Prostate gland (tissue), 2 donors: ENCODE results near the gene DCX. TPM values are rescaled to one million over a fixed set of nuclear protein-coding genes. Genes with fewer than 3 reads are reported as not detected.

Experiments
- DNase-seq: peaks from one replicate; pipeline ENCODE4 v3.0.0-alpha.2; 2019; ENCODE audit warnings: low spot score
- H3K27ac ChIP-seq, 2 donors: fragments of 200-600 bp; sonication (generic); 2 replicates each; pipeline ENCODE4 v1.5.1; 2017 to 2019
- H3K27me3 ChIP-seq: fragments of 200-600 bp; sonication (generic); replicated peaks from 2 replicates; pipeline ENCODE4 v1.5.1; 2019; ENCODE audit not compliant: insufficient read depth
- H3K36me3 ChIP-seq, 2 donors: fragments of 200-600 bp; sonication (generic); 1 replicate in 1 of 2; 2 replicates in 1 of 2; pipeline versions ENCODE4 v1.5.1 to v1.8.1; 2017 to 2019
- H3K4me1 ChIP-seq: fragments of 200-600 bp; sonication (generic); replicated peaks from 2 replicates; pipeline ENCODE4 v1.5.1; 2019
- H3K4me3 ChIP-seq, 2 donors: fragments of 200-600 bp; sonication (generic); 2 replicates each; pipeline ENCODE4 v1.5.1; 2017 to 2019
- H3K9me3 ChIP-seq: fragments of 200-600 bp; sonication (generic); 2 replicates; pipeline ENCODE4 v1.5.1; 2017
- CTCF ChIP-seq, 4 experiments: fragments of 200-600 bp in 2 of 4; fragments of 450-650 bp in 2 of 4; sonication (generic) in 2 of 4; IDR thresholded peaks; 1 replicate in 3 of 4; 2 replicates in 1 of 4; pipeline ENCODE4 v1.5.1; 2016 to 2019; ENCODE audit warnings: antibody characterized with exemption in 4 of 4, mild to moderate bottlenecking in 2 of 4, moderate library complexity in 2 of 4
- POLR2A ChIP-seq: fragments of 450-650 bp; IDR thresholded peaks from one replicate; pipeline ENCODE4 v1.6.1; 2016; ENCODE audit warnings: antibody characterized with exemption, mild to moderate bottlenecking
- POLR2AphosphoS5 ChIP-seq: sonication (generic); formaldehyde crosslinking; IDR thresholded peaks from one replicate; pipeline ENCODE4 v1.6.1; 2017; ENCODE audit warnings: antibody characterized with exemption
- WGBS: methylation state at CpG from one replicate; pipeline ENCODE4 v1.1.5; 2018; 5-methylcytosine and 5-hydroxymethylcytosine counted together
- intact Hi-C: fragments of 100-400 bp; cut with DNase I; formaldehyde crosslinking; loops from one replicate; pipeline ENCODE4 v1.14.2; 2022
- total RNA-seq, 2 donors: library from RNA; depleted of rRNA; stranded (reverse); fragments of >200 nt; gene quantifications; one replicate each; pipeline ENCODE4 v1.1.0, GENCODE V29; 2016

DCX gene
- total RNA-seq, result under 1 TPM in 1 of 2 donors, not detected in 1; 0.17 TPM

- Histone ChIP-seq H3K4me3 (no peak within 1 kb of the TSS), H3K4me1 (no peaks in the 10 kb centered on the region), H3K27me3 (no peaks in the 10 kb centered on the region), H3K9me3 (no peaks in the 10 kb centered on the region), H3K36me3 (no peaks in the 10 kb centered on the region), H3K27ac (no peak within 1 kb of the TSS)
- intact Hi-C loops, result no loop called here
- no peak for DNase-seq
- 5% methylated on average over 3 of the region's 3 CpGs for WGBS
- TF ChIP-seq CTCF (IDR thresholded peaks at IDR 0.05), result no peak
- TF ChIP-seq POLR2AphosphoS5, result no peak
- no peak for TF ChIP-seq POLR2A
These were observed at the start of gene DCX for GRCh38 chrX:111411983-111412382. DCX (minus strand) TSS chrX:111412192; CDS start chrX:111410398, 1,794 bp downstream.

- no peaks in the 10 kb centered on the region for H3K27me3 ChIP-seq
- no peak overlapping the region for H3K27ac ChIP-seq
These were observed 48.6 kb upstream of the DCX start for GRCh38 chrX:111460607-111461006.

GRCh38 chrX:111447298-111447697 lies 35.3 kb upstream of the DCX start:
- intact Hi-C loops, result no loop called here
- H3K4me1 ChIP-seq, result no peaks in the 10 kb centered on the region
- no peaks in the 10 kb centered on the region for H3K36me3 ChIP-seq
- DNase-seq, result no peak
- H3K27me3 ChIP-seq, result no peaks in the 10 kb centered on the region
- 44% methylated on average over 3 of the region's 3 CpGs for WGBS
- no peaks in the 10 kb centered on the region for H3K9me3 ChIP-seq
- TF ChIP-seq POLR2A, result no peak
- no peak for TF ChIP-seq CTCF (IDR thresholded peaks at IDR 0.05)
- H3K4me3 ChIP-seq, result no peak overlapping the region
- no peak overlapping the region for H3K27ac ChIP-seq

More at GRCh38 chrX:111460607-111461006, 48.6 kb upstream of the DCX start:
- no peak for DNase-seq
- intact Hi-C loops, result no loop called here
- TF ChIP-seq CTCF (IDR thresholded peaks at IDR 0.05) (no peak), POLR2A (no peak), POLR2AphosphoS5 (no peak)
- Histone ChIP-seq H3K36me3 (no peaks in the 10 kb centered on the region), H3K4me1 (no peaks in the 10 kb centered on the region), H3K9me3 (no peaks in the 10 kb centered on the region), H3K4me3 (no peak overlapping the region)

GRCh38 chrX:111445485-111445884 lies 33.5 kb upstream of the DCX start:
- peak in 3 of 4 experiments; percentile 21 to 38 (median 25) for TF ChIP-seq CTCF (IDR thresholded peaks at IDR 0.05)
- TF ChIP-seq POLR2AphosphoS5, result no peak
- 34% methylated on average over 3 of the region's 3 CpGs for WGBS

GRCh38 chrX:111444881-111445280 lies 32.9 kb upstream of the DCX start:
- WGBS, result 36% methylated on average over 6 of the region's 6 CpGs
- Histone ChIP-seq H3K4me1 (no peaks in the 10 kb centered on the region), H3K27ac (no peak overlapping the region), H3K9me3 (no peaks in the 10 kb centered on the region), H3K27me3 (no peaks in the 10 kb centered on the region), H3K4me3 (no peak overlapping the region), H3K36me3 (no peaks in the 10 kb centered on the region)
- no peak for TF ChIP-seq POLR2A
- no peak for TF ChIP-seq POLR2AphosphoS5
- no peak for TF ChIP-seq CTCF (IDR thresholded peaks at IDR 0.05)
- intact Hi-C loops, result no loop called here
- no peak for DNase-seq

More at GRCh38 chrX:111445485-111445884, 33.5 kb upstream of the DCX start:
- H3K4me1 ChIP-seq, result no peaks in the 10 kb centered on the region
- no peaks in the 10 kb centered on the region for H3K27me3 ChIP-seq
- no peak for DNase-seq
- no peaks in the 10 kb centered on the region for H3K36me3 ChIP-seq
- no peaks in the 10 kb centered on the region for H3K9me3 ChIP-seq
- no peak overlapping the region for H3K4me3 ChIP-seq
- H3K27ac ChIP-seq, result no peak overlapping the region
- intact Hi-C loops, result no loop called here
